ENCODE results near the gene DEPP1. TPM values are rescaled to one million over a fixed set of nuclear protein-coding genes. Genes with fewer than 3 reads are reported as not detected.

Gene DEPP1
- total RNA-seq, 2 donors from 2014 or later: 27.2 to 144 TPM

- no peaks in the 10 kb centered on the region for H3K36me3 ChIP-seq
- TF ChIP-seq POLR2AphosphoS5 (IDR thresholded peaks at IDR 0.05) (no peak), POLR2A (IDR thresholded peaks at IDR 0.05) (no peak)
- TF ChIP-seq, protein P1, sequence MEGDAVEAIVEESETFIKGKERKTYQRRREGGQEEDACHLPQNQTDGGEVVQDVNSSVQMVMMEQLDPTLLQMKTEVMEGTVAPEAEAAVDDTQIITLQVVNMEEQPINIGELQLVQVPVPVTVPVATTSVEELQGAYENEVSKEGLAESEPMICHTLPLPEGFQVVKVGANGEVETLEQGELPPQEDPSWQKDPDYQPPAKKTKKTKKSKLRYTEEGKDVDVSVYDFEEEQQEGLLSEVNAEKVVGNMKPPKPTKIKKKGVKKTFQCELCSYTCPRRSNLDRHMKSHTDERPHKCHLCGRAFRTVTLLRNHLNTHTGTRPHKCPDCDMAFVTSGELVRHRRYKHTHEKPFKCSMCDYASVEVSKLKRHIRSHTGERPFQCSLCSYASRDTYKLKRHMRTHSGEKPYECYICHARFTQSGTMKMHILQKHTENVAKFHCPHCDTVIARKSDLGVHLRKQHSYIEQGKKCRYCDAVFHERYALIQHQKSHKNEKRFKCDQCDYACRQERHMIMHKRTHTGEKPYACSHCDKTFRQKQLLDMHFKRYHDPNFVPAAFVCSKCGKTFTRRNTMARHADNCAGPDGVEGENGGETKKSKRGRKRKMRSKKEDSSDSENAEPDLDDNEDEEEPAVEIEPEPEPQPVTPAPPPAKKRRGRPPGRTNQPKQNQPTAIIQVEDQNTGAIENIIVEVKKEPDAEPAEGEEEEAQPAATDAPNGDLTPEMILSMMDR (IDR thresholded peaks at IDR 0.05): no peak
- no peak overlapping the region for H3K27ac ChIP-seq
- 94% methylated on average over 3 of the region's 3 CpGs for WGBS
- no peaks in the 10 kb centered on the region for H3K9me3 ChIP-seq
- H3K27me3 ChIP-seq (replicated peaks; ENCODE audit: insufficient read depth): no peaks in the 10 kb centered on the region
- H3K4me3 ChIP-seq: no peak overlapping the region
- intact Hi-C loops (cut with DNase I): no loop called here
- H3K4me1 ChIP-seq (replicated peaks): peaks cover 3% of the 10 kb centered on the region
- no peak for DNase-seq (ENCODE audit: low spot score)
Observed at GRCh38 chr10:45006276-45007030, 27.8 kb upstream of the DEPP1 start.

GRCh38 chr10:45005284-45005683 is 26.7 kb upstream of the DEPP1 start:
- Histone ChIP-seq H3K4me3 (no peak overlapping the region), H3K27me3 (replicated peaks; ENCODE audit: insufficient read depth) (no peaks in the 10 kb centered on the region), H3K36me3 (no peaks in the 10 kb centered on the region), H3K27ac (no peak overlapping the region), H3K4me1 (replicated peaks) (peaks cover 3% of the 10 kb centered on the region), H3K9me3 (no peaks in the 10 kb centered on the region)
- DNase-seq (ENCODE audit: low spot score): no peak
- intact Hi-C loops (cut with DNase I): no loop called here
- TF ChIP-seq POLR2A (IDR thresholded peaks at IDR 0.05) (no peak), POLR2AphosphoS5 (IDR thresholded peaks at IDR 0.05) (no peak)
- TF ChIP-seq, protein P1 (IDR thresholded peaks at IDR 0.05): no peak
- WGBS: 95% methylated on average over 1 of the region's 1 CpG

DNA sequence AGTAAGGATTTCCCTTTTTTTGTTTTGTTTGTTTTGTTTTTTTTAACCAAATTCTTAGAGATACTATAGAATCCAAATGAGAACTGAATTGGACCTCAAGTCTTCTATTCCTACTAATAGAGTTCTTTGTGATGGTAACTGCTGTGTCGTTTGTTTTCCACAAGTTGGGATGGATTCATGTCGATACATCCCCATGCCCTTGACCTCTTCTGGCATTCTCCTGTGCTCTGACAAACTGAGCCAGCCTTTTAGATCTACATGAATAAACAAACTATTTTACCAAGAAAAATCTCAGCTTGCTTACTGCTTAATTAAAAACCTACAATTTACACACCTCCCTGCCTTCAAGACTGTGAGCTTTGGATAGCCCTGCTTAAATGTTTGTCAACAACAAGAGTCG is 26.1 kb upstream of the DEPP1 start:
- intact Hi-C loops (cut with DNase I): loop anchor here (5.0 kb wide), 1 partner anchor 47 kb away; the partner anchor contains the start of gene RASSF4
- no peak for DNase-seq (ENCODE audit: low spot score)
- 62% methylated on average over 3 of the region's 3 CpGs for WGBS
- Histone ChIP-seq H3K27me3 (replicated peaks; ENCODE audit: insufficient read depth) (no peaks in the 10 kb centered on the region), H3K36me3 (no peaks in the 10 kb centered on the region), H3K27ac (no peak overlapping the region), H3K4me3 (no peak overlapping the region), H3K4me1 (replicated peaks) (peaks cover 3% of the 10 kb centered on the region), H3K9me3 (no peaks in the 10 kb centered on the region)
- no peak for TF ChIP-seq POLR2A (IDR thresholded peaks at IDR 0.05)
- TF ChIP-seq POLR2AphosphoS5 (IDR thresholded peaks at IDR 0.05): no peak
- TF ChIP-seq, protein P1 (IDR thresholded peaks at IDR 0.05): no peak

DNA sequence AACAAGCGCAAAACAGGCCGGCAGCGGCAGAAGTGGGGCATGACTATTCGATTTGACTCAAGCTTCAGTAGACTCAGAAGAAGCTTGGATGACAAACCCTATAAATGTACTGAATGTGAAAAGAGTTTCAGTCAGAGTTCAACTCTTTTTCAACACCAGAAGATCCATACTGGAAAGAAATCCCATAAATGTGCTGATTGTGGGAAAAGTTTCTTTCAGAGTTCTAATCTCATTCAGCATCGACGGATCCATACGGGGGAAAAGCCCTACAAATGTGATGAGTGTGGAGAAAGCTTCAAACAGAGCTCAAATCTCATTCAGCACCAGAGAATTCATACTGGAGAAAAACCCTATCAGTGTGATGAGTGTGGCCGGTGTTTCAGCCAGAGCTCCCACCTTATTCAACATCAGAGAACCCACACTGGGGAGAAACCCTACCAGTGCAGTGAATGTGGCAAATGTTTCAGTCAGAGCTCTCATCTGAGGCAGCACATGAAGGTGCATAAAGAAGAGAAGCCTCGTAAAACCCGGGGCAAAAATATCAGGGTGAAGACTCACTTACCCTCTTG is 24.9 kb upstream of the DEPP1 start:
- H3K4me3 ChIP-seq: no peak overlapping the region
- H3K36me3 ChIP-seq: no peaks in the 10 kb centered on the region
- WGBS: 90% methylated on average over 10 of the region's 10 CpGs
- TF ChIP-seq POLR2AphosphoS5 (IDR thresholded peaks at IDR 0.05): no peak
- TF ChIP-seq, protein P1 (IDR thresholded peaks at IDR 0.05): no peak
- no peak for TF ChIP-seq POLR2A (IDR thresholded peaks at IDR 0.05)
- DNase-seq (ENCODE audit: low spot score): no peak
- no peaks in the 10 kb centered on the region for H3K27me3 ChIP-seq (replicated peaks; ENCODE audit: insufficient read depth)
- intact Hi-C loops (cut with DNase I): loop anchor here (5.0 kb wide), 1 partner anchor 46 kb away; the partner anchor contains the start of gene RASSF4
- H3K9me3 ChIP-seq: no peaks in the 10 kb centered on the region
- H3K27ac ChIP-seq: no peak overlapping the region
- H3K4me1 ChIP-seq (replicated peaks): peaks cover 3% of the 10 kb centered on the region

Measured in prostate gland (tissue), 2 donors.